Measurements from ENCODE around the gene ARMC10. TPM values are rescaled to one million over a fixed set of nuclear protein-coding genes. Genes with fewer than 3 reads are reported as not detected.

ARMC10 gene
- polyA plus RNA-seq, 1 donor from 2014 or later, result 28.8 TPM

GRCh38 chr7:103065667-103066066 is 9.3 kb upstream of the ARMC10 start:
- no peak for TF ChIP-seq SMC3 (conservative IDR thresholded peaks at IDR 0.05; ENCODE audit: poor library complexity)
- no peak for TF ChIP-seq EZH2 (IDR thresholded peaks at IDR 0.05; ENCODE audit: borderline replicate concordance, insufficient read depth, low read length, poor library complexity, severe bottlenecking)
- no peak for TF ChIP-seq POLR2AphosphoS5 (IDR thresholded peaks at IDR 0.05)
- no peak for TF ChIP-seq EP300 (conservative IDR thresholded peaks at IDR 0.05; ENCODE audit: poor library complexity, severe bottlenecking)
- no peak for TF ChIP-seq REST (IDR thresholded peaks at IDR 0.05; ENCODE audit: borderline replicate concordance)
- no peak for TF ChIP-seq CTCF (IDR thresholded peaks at IDR 0.05; ENCODE audit: poor library complexity, severe bottlenecking)
- H3K27me3 ChIP-seq (ENCODE audit: insufficient read depth, low read depth, low read length), result no peaks in the 10 kb centered on the region
- H3K4me2 ChIP-seq (ENCODE audit: low read length), result no peak overlapping the region
- no peak overlapping the region for H3K4me3 ChIP-seq (ENCODE audit: low read length)
- no peak overlapping the region for H2AFZ ChIP-seq (ENCODE audit: low read depth, low read length)
- no peaks in the 10 kb centered on the region for H3K36me3 ChIP-seq (ENCODE audit: insufficient read depth, low read length)
- H3K9ac ChIP-seq (ENCODE audit: low read length), result no peak overlapping the region
- H3K9me2 ChIP-seq (ENCODE audit: insufficient read depth, low read length), result no peaks in the 10 kb centered on the region
- H4K20me1 ChIP-seq (ENCODE audit: insufficient read depth), result no peaks in the 10 kb centered on the region
- H3K27ac ChIP-seq (ENCODE audit: low read length), result no peak overlapping the region
- no peaks in the 10 kb centered on the region for H3K9me3 ChIP-seq (ENCODE audit: low read length)
- no peaks in the 10 kb centered on the region for H3F3A ChIP-seq (ENCODE audit: insufficient read depth, low read length, poor library complexity, severe bottlenecking)
- no peaks in the 10 kb centered on the region for H3K79me2 ChIP-seq (replicated peaks; ENCODE audit: insufficient read depth, low read length)

GRCh38 chr7:103068414-103069403 is 6.2 kb upstream of the ARMC10 start:
- Histone ChIP-seq H3K36me3 (ENCODE audit: insufficient read depth, low read length) (no peaks in the 10 kb centered on the region), H3F3A (ENCODE audit: insufficient read depth, low read length, poor library complexity, severe bottlenecking) (no peaks in the 10 kb centered on the region), H3K9me3 (ENCODE audit: low read length) (no peaks in the 10 kb centered on the region), H3K9ac (ENCODE audit: low read length) (no peak overlapping the region), H3K4me2 (ENCODE audit: low read length) (no peak overlapping the region), H3K79me2 (replicated peaks; ENCODE audit: insufficient read depth, low read length) (no peaks in the 10 kb centered on the region), H2AFZ (ENCODE audit: low read depth, low read length) (no peak overlapping the region), H3K27me3 (ENCODE audit: insufficient read depth, low read depth, low read length) (no peaks in the 10 kb centered on the region), H3K9me2 (ENCODE audit: insufficient read depth, low read length) (no peaks in the 10 kb centered on the region), H3K4me3 (ENCODE audit: low read length) (no peak overlapping the region), H3K27ac (ENCODE audit: low read length) (no peak overlapping the region), H4K20me1 (ENCODE audit: insufficient read depth) (no peaks in the 10 kb centered on the region)
- TF ChIP-seq CTCF (IDR thresholded peaks at IDR 0.05; ENCODE audit: poor library complexity, severe bottlenecking) (no peak), RAD21 (conservative IDR thresholded peaks at IDR 0.05) (no peak), TAF1 (IDR thresholded peaks at IDR 0.05; ENCODE audit: low read depth) (no peak), POLR2AphosphoS5 (IDR thresholded peaks at IDR 0.05) (no peak), EZH2 (IDR thresholded peaks at IDR 0.05; ENCODE audit: borderline replicate concordance, insufficient read depth, low read length, poor library complexity, severe bottlenecking) (no peak), REST (IDR thresholded peaks at IDR 0.05; ENCODE audit: borderline replicate concordance) (no peak), SMC3 (conservative IDR thresholded peaks at IDR 0.05; ENCODE audit: poor library complexity) (no peak), EP300 (conservative IDR thresholded peaks at IDR 0.05; ENCODE audit: poor library complexity, severe bottlenecking) (no peak), MXI1 (conservative IDR thresholded peaks at IDR 0.05; ENCODE audit: poor library complexity, severe bottlenecking) (no peak)
